Calu3 (cell line): ENCODE data around the gene REG4. TPM values are rescaled to one million over a fixed set of nuclear protein-coding genes. Genes with fewer than 3 reads are reported as not detected.

Experiments used
- BruUV-seq: library from RNA; stranded (reverse); fragments of 400-500 nt; replicated peaks from 2 replicates; lab custom pipeline; 2021; lab: Mats Ljungman, UMichigan
- CTCF ChIA-PET: fragments of 300-600 bp; sonication (Branson Sonifier 250); formaldehyde crosslinking; loops from one replicate; lab custom pipeline; 2022; ENCODE audit warnings: antibody characterized with exemption; lab: Charles Lee
- DNase-seq: peaks from one replicate; pipeline ENCODE4 v3.0.0; 2022
- H3K27ac Mint-ChIP-seq: one replicate; pipeline ENCODE4 v1.8.0; 2022; ENCODE audit warnings: mixed read lengths; ENCODE audit not compliant: unreplicated experiment
- H3K27me3 Mint-ChIP-seq: one replicate; pipeline ENCODE4 v1.8.0; 2022; ENCODE audit warnings: mixed read lengths; ENCODE audit not compliant: unreplicated experiment
- H3K36me3 Mint-ChIP-seq: one replicate; pipeline ENCODE4 v1.8.0; 2022; ENCODE audit warnings: mild to moderate bottlenecking, moderate library complexity, mixed read lengths; ENCODE audit not compliant: insufficient read depth, unreplicated experiment
- H3K4me1 Mint-ChIP-seq: one replicate; pipeline ENCODE4 v1.8.0; 2022; ENCODE audit warnings: mild to moderate bottlenecking, low read depth, mixed read lengths; ENCODE audit not compliant: unreplicated experiment
- H3K4me3 Mint-ChIP-seq: one replicate; pipeline ENCODE4 v1.8.0; 2022; ENCODE audit warnings: mild to moderate bottlenecking, low read depth, moderate library complexity, mixed read lengths; ENCODE audit not compliant: unreplicated experiment
- H3K9me3 Mint-ChIP-seq: one replicate; pipeline ENCODE4 v1.8.0; 2022; ENCODE audit warnings: low read depth, mixed read lengths; ENCODE audit not compliant: unreplicated experiment
- intact Hi-C: fragments of 100-400 bp; cut with micrococcal nuclease; formaldehyde crosslinking; loops from one replicate; pipeline ENCODE4 v1.10.0; 2022; ENCODE audit not compliant: unreplicated experiment
- total RNA-seq: library from RNA; stranded (reverse); gene quantifications from 2 replicates; pipeline ENCODE4 v1.2.3, GENCODE V29; 2022
- TF ChIP-seq, protein P1 (sequence below): fragments of 200-600 bp; IDR thresholded peaks from one replicate; pipeline ENCODE4 v1.8.0; 2022; ENCODE audit warnings: antibody characterized with exemption; ENCODE audit not compliant: unreplicated experiment

Gene REG4
- total RNA-seq, 1 experiment from 2014 or later, result not detected

GRCh38 chr1:119764220-119764619 is 47.0 kb downstream of the REG4 start:
- Mint-ChIP-seq H3K27ac (no peak overlapping the region), H3K4me3 (no peak overlapping the region), H3K36me3 (no peaks in the 10 kb centered on the region), H3K9me3 (no peaks in the 10 kb centered on the region), H3K4me1 (peaks cover 11% of the 10 kb centered on the region), H3K27me3 (no peaks in the 10 kb centered on the region)
- DNase-seq, result no peak
- CTCF ChIA-PET, result interaction anchor here (0.5 kb wide), 1 partner anchor 1782 kb away, joined by 3 read pairs; no protein-coding TSS in a partner anchor
- no TSS peak for BruUV-seq
- intact Hi-C loops, result no loop called here
- TF ChIP-seq, protein P1, sequence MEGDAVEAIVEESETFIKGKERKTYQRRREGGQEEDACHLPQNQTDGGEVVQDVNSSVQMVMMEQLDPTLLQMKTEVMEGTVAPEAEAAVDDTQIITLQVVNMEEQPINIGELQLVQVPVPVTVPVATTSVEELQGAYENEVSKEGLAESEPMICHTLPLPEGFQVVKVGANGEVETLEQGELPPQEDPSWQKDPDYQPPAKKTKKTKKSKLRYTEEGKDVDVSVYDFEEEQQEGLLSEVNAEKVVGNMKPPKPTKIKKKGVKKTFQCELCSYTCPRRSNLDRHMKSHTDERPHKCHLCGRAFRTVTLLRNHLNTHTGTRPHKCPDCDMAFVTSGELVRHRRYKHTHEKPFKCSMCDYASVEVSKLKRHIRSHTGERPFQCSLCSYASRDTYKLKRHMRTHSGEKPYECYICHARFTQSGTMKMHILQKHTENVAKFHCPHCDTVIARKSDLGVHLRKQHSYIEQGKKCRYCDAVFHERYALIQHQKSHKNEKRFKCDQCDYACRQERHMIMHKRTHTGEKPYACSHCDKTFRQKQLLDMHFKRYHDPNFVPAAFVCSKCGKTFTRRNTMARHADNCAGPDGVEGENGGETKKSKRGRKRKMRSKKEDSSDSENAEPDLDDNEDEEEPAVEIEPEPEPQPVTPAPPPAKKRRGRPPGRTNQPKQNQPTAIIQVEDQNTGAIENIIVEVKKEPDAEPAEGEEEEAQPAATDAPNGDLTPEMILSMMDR, result no peak

DNA sequence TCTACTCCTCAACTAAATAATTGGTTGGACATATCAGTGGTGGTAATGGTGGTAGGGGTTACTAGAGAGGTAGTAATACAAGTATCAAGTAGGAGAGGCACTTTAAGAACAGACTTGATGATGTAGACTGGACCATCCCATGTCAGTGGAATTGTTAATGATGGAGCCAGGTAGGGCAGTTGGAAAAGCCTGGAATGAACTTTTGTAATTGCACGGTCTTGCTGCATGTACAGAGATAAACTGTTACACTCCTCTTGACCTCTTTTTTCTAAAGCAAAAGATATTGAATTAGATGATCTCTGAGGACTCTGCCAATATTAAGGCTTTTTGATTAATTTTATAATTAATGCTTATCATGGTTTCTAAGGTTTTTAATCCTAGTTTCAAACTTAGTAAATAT is 48.3 kb downstream of the REG4 start:
- BruUV-seq, result no TSS peak
- Mint-ChIP-seq H3K4me1 (peaks cover 11% of the 10 kb centered on the region), H3K4me3 (no peak overlapping the region), H3K36me3 (no peaks in the 10 kb centered on the region), H3K27me3 (no peaks in the 10 kb centered on the region), H3K9me3 (no peaks in the 10 kb centered on the region), H3K27ac (no peak overlapping the region)
- CTCF ChIA-PET, result no interaction called here
- TF ChIP-seq, protein P1, result no peak
- DNase-seq, result no peak
- intact Hi-C loops, result no loop called here

DNA sequence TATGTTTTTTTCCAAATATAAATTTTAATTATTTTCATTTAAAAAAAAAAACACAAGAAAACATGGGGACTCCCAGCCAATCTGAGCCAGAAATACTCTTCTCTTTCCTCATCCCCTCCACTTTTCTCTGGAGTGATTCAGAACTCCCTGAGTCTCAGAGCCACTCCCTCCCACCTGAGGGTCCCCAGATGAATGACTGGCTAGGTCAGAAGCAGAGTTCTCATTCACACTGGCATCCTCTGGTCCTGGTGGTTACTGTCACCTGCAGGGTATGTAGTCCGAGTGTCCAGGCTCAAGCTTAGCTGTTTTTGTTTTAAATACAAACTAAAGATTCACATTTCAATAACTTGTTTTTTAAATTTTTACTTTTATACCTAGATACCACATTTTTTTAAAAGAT is 48.9 kb downstream of the REG4 start:
- Mint-ChIP-seq H3K27ac (no peak overlapping the region), H3K9me3 (no peaks in the 10 kb centered on the region), H3K4me3 (no peak overlapping the region), H3K4me1 (peaks cover 8% of the 10 kb centered on the region), H3K36me3 (no peaks in the 10 kb centered on the region), H3K27me3 (no peaks in the 10 kb centered on the region)
- TF ChIP-seq, protein P1, result no peak
- no TSS peak for BruUV-seq
- intact Hi-C loops, result no loop called here
- DNase-seq, result no peak
- CTCF ChIA-PET, result no interaction called here

- no peaks in the 10 kb centered on the region for H3K9me3 Mint-ChIP-seq
- CTCF ChIA-PET, result no interaction called here
- BruUV-seq, result no TSS peak
- no peaks in the 10 kb centered on the region for H3K4me1 Mint-ChIP-seq
- H3K4me3 Mint-ChIP-seq, result no peak overlapping the region
- DNase-seq, result no peak
- TF ChIP-seq, protein P1, result no peak
- H3K36me3 Mint-ChIP-seq, result no peaks in the 10 kb centered on the region
- no peaks in the 10 kb centered on the region for H3K27me3 Mint-ChIP-seq
- intact Hi-C loops, result no loop called here
- no peak overlapping the region for H3K27ac Mint-ChIP-seq
Observed at GRCh38 chr1:119758584-119758983, 52.7 kb downstream of the REG4 start.
